Mesenteric fat pad (tissue), 1 donor: Measurements from ENCODE around the gene MGAT4B. TPM values are rescaled to one million over a fixed set of nuclear protein-coding genes. Genes with fewer than 3 reads are reported as not detected.
"Not testable (repeated sequence)": the region's sequence is repeated elsewhere in the genome, so short reads cannot be mapped to it uniquely, and the experiment has no call there.

Experiments used
- DNase-seq: peaks from one replicate; pipeline ENCODE4 v3.0.0-alpha.2; 2020; ENCODE audit warnings: low spot score
- long read RNA-seq: library from polyadenylated mRNA; unstranded; transcript quantifications from one replicate; pipeline ENCODE4 v2.0.0, GENCODE V29; 2020
- total RNA-seq: library from RNA; stranded (reverse); fragmentation: NEBNext Ultra II Directional; extraction: Animal tissue kit (Norgen Biotek cat#: 25700); gene quantifications from one replicate; pipeline ENCODE4 v1.2.1, GENCODE V29; 2021
- donor health status: DM: yes; HTN: yes; CAD: no.

Gene MGAT4B
- 87.6 TPM for total RNA-seq
- long read RNA-seq, partial matches to known transcripts, result 14 of 22 reads
- long read RNA-seq, other reads (novel, unspliced or antisense), result 3 of 22 reads

- DNase-seq, result no peak
Observed at GRCh38 chr5:179806250-179807048, at the start of gene MGAT4B. TSS of gene MGAT4B (minus strand) at chr5:179806866. CDS start at chr5:179806583, 283 bp downstream.

GRCh38 chr5:179854356-179854755 lies 47.7 kb upstream of the MGAT4B start:
- no peak for DNase-seq

- DNase-seq, result no peak
Observed at GRCh38 chr5:179852993-179853547, 46.4 kb upstream of the MGAT4B start.

- DNase-seq, result no peak
Observed at GRCh38 chr5:179841621-179842020, 35.0 kb upstream of the MGAT4B start.

GRCh38 chr5:179840766-179841165 lies 34.1 kb upstream of the MGAT4B start:
- no peak for DNase-seq

- no peak for DNase-seq
Observed at GRCh38 chr5:179840321-179840720, 33.7 kb upstream of the MGAT4B start.

- DNase-seq, result no peak
Observed at GRCh38 chr5:179839328-179840256, 32.9 kb upstream of the MGAT4B start.

- DNase-seq, result no peak
Observed at GRCh38 chr5:179837076-179838011, 30.7 kb upstream of the MGAT4B start.

- no peak for DNase-seq
Observed at GRCh38 chr5:179836225-179837019, 29.8 kb upstream of the MGAT4B start.

GRCh38 chr5:179834871-179835270 lies 28.2 kb upstream of the MGAT4B start:
- DNase-seq, result not testable (repeated sequence)

- no peak for DNase-seq
Observed at GRCh38 chr5:179834120-179834519, 27.5 kb upstream of the MGAT4B start.

GRCh38 chr5:179833709-179834070 lies 27.0 kb upstream of the MGAT4B start:
- DNase-seq, result no peak

GRCh38 chr5:179833056-179833708 lies 26.5 kb upstream of the MGAT4B start:
- DNase-seq, result no peak

- no peak for DNase-seq
Observed at GRCh38 chr5:179832039-179832745, 25.5 kb upstream of the MGAT4B start.

GRCh38 chr5:179830818-179831468 lies 24.3 kb upstream of the MGAT4B start:
- no peak for DNase-seq

GRCh38 chr5:179829732-179830435 lies 23.2 kb upstream of the MGAT4B start:
- no peak for DNase-seq

- DNase-seq, result no peak
Observed at GRCh38 chr5:179828756-179829421, 22.2 kb upstream of the MGAT4B start.
